ENCODE measurements around the gene ZMAT5.

The ZMAT5 gene

DNA sequence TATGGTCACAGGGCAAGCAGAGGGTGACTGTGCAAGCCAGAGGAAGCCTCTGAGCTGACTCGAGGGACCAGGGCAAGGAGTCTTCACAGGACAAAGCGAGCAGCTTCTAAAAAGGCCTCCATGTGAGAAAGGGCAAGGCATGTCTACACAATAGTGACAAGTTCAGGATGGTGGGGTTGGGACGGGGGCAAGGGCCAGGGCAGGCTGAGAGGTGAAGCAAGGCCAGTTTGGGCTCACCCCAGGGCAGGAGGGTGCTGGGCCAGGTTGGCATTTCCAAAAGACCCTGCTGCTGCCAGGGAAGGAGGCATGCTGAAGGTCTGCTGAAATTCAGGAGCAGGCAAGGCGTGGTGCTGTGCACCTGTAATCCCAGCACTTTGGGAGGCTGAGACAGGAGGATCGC is 59.3 kb downstream of the ZMAT5 start:
- DNase-seq (ENCODE audit: low read depth, low spot score), result no peak

GRCh38 chr22:29707010-29707409 is 59.8 kb downstream of the ZMAT5 start:
- no peak for DNase-seq (ENCODE audit: low read depth, low spot score)

- DNase-seq (ENCODE audit: low read depth, low spot score), result no peak
These were observed 60.3 kb downstream of the ZMAT5 start for GRCh38 chr22:29706486-29706885.

- DNase-seq (ENCODE audit: low read depth, low spot score), result no peak
These were observed 61.2 kb downstream of the ZMAT5 start for GRCh38 chr22:29705651-29706050.

DNA sequence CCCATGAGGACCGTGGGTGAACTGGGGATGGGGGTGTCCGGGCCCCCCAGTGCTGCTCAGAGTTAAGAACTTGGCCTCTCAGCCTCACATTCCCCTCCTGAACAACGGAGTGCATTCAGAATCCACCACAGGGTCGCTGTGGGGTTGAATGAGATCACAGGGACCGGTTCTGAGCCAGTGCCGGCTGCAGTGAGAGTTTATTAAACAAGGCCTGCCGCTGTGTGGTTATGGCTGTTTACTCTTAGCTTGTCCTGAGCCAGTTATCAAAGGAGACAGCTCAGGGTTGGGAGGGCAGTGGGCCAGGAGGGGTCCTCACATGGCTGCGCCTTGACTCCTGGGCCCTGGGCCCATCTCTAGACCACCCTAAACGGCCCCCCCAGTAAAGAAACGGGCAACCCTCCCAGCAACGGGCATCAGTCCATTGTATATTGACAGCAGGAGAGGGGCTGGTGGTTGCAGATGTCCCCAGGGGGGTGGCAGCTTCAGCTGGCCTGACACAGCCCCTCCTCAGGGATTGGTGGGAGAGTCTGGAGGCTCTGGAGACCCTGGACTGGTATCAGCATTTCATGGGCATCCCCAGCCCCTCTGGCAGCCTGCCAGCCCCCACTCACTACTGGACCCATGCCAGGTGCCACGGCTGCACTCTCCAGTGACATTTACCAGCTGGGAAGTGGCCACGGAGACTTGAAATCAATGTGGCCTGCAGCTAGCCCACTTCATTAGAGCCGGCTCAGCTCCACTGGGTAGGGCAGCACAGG is 62.1 kb downstream of the ZMAT5 start:
- DNase-seq (ENCODE audit: low read depth, low spot score), result no peak

- no peak for DNase-seq (ENCODE audit: low read depth, low spot score)
These were observed 63.1 kb downstream of the ZMAT5 start for GRCh38 chr22:29703569-29704195.

DNA sequence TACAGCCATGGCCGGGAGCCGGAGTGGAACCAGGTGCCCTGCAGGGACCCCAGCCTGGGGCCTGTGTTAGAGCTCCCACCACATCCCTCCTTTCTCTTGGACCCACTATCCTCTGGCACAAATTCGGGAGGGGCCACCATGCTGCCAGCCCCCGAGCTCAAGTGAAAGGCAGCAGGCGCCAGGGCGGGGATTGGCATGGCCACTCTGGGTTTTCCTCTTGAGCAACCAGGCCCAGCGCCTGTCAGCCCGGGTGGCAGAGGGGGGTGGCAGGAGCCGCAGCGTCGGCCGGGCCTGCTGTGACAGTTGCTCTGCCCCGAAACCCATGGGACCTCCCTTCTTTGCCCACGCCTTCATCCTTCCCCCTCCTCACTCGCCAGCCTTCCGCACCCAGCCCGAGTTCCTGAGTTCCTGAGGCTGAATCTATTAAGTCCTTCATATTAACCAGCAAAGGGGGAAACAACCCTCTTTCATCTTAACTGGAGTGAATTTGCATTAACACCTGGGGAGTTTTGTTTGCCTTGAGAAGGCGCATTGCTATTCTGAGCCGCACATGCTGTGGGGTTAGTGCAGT is 63.8 kb downstream of the ZMAT5 start:
- no peak for DNase-seq (ENCODE audit: low read depth, low spot score)

- no peak for DNase-seq (ENCODE audit: low read depth, low spot score)
These were observed 64.5 kb downstream of the ZMAT5 start for GRCh38 chr22:29702000-29702930.

GRCh38 chr22:29701155-29701999 is 65.4 kb downstream of the ZMAT5 start:
- DNase-seq (ENCODE audit: low read depth, low spot score), result no peak

- no peak for DNase-seq (ENCODE audit: low read depth, low spot score)
These were observed 66.0 kb downstream of the ZMAT5 start for GRCh38 chr22:29700900-29701154.

DNA sequence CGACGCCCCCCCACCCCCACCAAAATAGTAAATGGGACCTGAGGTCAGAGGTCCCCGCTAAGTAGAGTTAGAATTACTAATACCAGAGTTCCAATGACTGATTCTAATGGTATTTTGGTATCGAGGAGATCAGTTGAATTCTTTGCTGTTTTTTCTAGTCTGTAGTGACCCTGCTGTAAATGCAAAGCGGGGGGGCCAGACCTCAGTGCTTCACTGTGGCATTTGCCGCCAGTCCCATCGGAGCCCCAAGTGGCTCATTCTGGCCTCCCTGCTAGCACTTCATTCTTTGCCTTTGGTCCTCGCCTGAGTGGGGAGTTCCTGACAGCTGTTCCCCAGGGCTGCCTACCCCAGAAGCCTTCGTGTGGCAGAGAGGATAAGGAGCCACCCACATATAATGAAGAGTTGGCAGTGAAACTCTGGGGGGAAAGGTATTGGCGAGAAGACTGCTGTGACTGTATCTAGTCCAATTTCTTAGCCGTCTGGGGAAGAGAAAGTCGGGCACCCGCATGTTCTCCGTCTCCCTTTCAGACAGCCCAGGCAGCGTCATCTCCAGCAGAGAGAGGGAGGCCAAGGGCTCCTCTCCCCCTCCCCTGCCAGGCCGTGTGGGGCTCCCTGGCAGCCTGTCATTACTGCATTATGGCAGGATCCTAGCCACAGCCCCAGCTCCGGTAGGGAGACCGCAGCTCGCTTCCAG is 66.5 kb downstream of the ZMAT5 start:
- DNase-seq (ENCODE audit: low read depth, low spot score), result no peak

DNA sequence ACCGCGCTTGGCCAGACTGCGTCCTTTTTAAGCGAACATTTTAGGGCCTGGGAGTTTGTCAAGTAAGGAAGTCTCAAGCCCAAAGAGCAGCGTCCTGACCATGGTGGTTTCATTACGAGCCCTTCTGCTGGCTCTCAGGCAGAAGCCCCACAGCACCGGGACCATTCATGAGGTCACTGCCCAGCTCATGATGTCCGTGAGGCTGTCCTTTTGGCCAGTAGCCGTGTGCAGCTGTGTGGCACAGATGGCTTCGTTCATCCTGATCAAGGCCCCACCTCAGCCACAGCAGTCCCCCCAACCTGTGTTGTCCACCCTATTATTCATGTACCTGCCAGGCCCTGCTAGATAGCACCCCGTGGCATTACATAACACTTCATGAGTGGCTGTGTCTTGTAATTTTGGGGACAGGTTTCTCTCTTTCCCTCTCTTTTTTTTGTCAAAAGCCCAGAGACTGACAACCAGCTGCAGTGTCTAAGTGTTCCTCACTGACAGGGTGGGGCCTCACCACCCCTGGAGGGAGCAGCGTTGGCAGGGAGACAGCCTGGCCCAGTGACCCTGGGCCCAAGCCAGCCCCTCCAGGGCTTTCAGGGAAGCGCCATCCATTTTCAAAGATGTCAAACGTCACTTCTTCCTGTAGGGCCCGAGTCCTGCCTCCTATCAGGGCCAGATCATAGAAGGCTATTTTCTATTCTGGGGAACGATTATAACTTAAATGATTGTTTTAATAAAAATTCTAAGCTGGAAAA is 68.8 kb downstream of the ZMAT5 start:
- no peak for DNase-seq (ENCODE audit: low read depth, low spot score)

GRCh38 chr22:29695129-29695926 is 71.5 kb downstream of the ZMAT5 start:
- no peak for DNase-seq (ENCODE audit: low read depth, low spot score)

DNA sequence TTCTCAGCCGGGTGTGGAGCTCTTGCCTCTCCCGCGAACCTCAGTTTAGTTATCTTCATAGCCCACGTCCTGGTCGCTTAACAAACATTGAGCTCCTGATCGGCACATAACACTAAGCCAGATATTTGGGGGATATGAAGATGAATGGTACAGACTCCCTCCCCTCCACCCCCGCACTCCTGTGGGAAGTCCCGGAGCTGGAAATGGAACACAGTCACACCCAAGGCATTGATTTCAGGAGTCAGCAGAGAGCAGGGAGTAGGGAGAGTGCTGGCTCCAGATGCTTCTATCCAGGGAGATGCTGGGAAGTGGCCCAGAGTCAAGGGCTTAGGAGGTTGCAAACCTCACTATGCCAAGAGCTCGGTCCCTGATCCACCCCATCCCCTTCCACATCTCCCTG is 73.1 kb downstream of the ZMAT5 start:
- no peak for DNase-seq (ENCODE audit: low read depth, low spot score)

DNA sequence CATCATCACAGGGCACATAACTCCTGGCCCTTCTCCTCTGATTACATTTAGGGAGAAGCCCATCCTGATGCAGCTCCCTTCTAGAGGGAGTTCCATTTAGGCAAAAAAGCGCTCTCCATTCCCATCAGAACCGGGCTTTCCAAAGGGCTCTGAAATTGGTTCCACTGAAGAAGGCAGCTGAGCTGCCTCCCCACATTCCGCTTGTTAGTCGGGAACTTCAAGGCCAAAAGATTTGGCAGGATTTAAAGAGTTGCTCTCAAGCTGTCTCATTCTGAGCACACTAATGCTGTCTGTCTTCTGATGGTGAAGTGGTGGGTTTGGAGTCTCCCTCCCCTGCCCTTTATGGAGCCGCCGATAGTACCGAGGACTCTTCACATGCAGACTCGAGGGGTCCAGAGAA is 73.6 kb downstream of the ZMAT5 start:
- no peak for DNase-seq (ENCODE audit: low read depth, low spot score)

- DNase-seq (ENCODE audit: low read depth, low spot score), result no peak
These were observed 74.5 kb downstream of the ZMAT5 start for GRCh38 chr22:29692327-29692640.

DNA sequence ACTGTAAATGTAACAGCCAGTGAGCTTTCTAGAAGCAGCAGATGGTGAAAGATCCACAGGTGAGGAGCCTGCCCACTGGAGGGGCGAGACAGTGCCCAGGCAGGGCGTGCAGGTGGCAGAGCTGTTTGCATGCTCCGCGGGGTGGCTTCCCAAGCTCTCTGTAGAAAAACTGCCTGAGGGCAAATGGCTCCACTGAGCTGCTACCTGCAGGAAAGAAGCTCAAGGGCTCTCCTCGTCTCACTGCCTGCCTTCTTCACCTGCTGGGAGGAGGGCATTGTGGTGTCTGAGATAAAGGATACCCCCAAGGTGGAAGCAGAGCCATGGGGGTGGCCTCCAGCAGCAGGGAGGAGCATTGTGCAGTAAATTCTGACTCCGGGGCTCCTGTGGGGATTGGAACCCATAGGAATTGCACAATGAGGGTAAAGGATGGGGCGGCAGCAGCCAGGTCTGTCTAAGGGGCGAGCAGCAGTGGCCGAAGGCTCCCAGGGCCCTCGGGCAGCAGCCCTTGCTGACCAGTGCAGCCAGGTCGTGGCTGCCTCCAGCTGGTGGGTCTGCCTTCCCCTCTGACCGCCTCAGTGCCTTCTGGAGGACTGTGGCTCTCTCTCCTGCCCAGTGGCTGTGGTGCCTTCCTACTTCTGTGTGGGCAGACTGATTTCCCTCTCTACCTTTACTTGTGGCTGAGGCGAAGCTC is 75.0 kb downstream of the ZMAT5 start:
- DNase-seq (ENCODE audit: low read depth, low spot score), result no peak

GRCh38 chr22:29690476-29690875 is 76.3 kb downstream of the ZMAT5 start:
- no peak for DNase-seq (ENCODE audit: low read depth, low spot score)

DNA sequence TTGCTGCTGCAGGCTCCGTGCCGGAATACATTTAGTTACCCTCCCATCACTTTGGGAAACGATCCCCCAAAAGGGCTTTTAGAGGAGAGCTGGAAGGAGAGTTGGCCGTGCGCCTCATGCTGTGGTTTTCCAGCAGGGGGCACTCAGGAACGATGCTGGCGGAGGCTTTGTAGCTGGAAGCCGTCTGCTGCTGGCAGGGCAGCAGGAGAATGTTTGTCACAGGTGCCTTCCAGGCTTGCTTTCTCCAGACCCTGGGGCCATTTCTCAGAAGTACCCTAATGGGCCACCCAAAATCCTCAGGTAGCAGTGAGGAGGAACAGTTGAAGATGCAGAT is 77.0 kb downstream of the ZMAT5 start:
- DNase-seq (ENCODE audit: low read depth, low spot score), result no peak

Measured in brain pericyte (primary cell).